Suppressor macrophage treated with lipopolysaccharide for 4 hours (primary cell): ENCODE data around the gene KLHL26.

ENCODE experiments used
- DNase-seq: peaks from one replicate; pipeline ENCODE4 v3.0.0-alpha.2; 2020

The KLHL26 gene

GRCh38 chr19:18613589-18614234 is 23.1 kb upstream of the KLHL26 start:
- DNase-seq = no peak

DNA sequence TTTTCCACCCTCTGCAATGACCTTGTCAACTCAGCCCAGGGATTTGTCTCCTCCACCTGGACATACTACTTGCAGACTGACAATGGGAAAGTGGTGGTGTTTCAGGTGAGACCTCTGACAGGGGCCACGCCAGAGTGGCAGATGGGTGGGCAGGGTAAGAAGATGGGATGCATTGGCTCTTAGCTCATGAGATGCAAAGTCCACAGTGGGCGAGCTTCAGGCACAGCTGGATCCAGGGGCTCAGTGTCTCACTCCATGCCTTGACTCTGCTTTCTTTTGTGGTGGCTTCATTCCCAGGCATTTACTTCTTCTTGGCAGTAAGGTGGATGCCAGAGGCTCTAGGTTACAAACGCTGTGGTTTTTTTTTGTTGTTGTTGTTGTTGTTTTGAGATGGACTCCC is 20.8 kb upstream of the KLHL26 start:
- no peak for DNase-seq

- DNase-seq = no peak
Measured at GRCh38 chr19:18617562-18617961, 19.3 kb upstream of the KLHL26 start.

DNA sequence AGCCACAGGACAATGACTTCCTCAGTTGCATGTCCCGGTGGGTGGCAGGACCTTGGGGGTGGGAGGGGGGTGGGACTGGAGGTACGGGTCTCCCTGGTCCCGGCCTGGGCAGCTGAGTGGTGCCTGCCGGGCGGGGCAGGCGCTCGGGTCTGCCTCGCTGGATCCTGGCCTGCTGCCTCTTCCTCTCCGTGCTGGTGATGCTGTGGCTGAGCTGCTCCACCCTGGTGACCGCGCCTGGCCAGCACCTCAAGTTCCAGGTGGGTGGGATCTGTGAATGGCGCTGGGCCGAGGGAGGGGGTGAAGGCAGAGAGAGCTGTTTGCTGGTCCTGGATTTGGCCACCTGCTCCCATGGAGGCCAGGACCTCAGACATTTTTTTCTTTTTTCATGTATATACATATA is 18.6 kb upstream of the KLHL26 start:
- no peak for DNase-seq

DNA sequence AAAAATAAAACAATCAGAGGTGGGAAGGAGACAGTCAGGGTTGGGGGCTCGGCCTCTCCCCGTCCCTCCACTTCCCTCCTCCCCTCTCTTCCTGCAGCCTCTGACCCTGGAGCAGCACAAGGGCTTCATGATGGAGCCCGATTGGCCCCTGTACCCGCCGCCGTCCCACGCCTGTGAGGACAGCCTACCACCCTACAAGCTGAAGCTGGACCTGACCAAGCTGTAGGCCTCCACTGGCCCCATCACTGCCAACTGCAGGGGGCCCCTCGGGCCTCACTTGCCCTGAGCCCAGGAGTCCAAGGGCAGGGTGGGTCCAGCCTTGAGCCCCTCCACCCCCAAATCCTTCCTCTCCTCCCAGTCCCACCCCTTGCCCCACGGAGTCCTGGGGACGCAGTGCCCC is 16.5 kb upstream of the KLHL26 start:
- DNase-seq = no peak

DNA sequence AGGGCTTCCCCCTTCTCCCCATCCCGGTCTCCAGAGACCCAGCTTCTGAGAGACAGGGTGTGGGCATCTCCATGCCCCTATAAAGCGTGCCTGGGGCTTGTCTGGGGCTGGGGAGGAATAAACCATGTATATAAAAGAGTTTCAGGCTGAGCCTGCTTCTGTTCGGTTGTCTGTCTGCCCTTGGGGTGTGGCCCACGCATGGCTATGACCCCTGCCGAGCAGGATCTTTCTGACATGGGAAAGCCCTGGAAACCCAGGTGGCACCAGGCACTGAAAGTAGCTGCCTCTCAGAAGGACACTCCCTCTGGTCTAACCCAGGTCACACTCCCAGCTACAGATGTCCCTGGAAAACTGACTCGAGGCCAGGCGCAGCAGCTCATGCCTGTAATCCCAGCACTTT is 15.9 kb upstream of the KLHL26 start:
- DNase-seq = no peak

- no peak for DNase-seq
Measured at GRCh38 chr19:18626906-18627305, 9.9 kb upstream of the KLHL26 start.

DNA sequence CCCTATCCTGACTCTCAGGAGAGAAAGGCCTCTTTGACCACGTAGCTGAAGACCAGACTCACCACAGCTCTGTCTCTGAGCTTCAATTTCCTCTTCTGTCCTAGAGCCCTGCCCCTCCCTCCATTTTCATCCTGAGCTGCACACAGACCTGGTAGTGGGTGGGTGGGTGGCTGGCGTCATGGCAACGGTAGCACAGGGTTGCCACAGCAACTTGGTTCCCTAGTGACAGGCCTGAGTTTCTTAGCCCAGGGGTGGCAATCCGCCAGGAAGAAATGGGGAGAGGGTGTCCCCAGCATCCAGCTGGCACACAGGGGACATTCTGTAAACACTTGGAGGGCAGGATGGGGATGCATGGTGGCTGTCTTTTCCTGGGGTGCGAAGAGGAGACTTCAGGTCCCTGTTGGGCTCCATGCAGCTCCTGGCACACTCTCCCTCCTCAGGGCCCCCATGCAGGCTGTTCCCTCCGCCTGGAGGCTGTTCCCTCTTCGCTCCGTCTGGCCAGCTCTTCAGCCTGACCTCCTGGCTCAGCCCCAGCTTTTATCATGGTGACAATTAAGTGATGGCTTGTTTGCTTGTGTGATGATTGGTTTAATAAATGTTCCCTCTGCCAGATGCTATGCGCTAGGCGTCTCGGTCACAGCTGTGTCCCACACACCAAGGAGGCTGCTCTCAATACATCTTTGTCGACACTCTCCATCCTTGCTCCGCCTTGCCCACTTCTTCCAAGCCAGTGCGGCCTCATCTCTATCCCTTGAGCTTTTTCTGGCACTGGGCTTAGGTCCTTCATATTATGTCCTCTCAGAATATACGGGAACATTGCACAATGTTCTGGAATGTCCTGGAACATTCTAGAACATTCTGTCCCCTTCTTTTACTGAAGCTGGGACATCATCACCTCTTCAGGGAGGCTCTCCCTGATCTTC is 7.4 kb upstream of the KLHL26 start:
- no peak for DNase-seq

- DNase-seq = no peak
Measured at GRCh38 chr19:18633321-18633720, 3.5 kb upstream of the KLHL26 start.

DNA sequence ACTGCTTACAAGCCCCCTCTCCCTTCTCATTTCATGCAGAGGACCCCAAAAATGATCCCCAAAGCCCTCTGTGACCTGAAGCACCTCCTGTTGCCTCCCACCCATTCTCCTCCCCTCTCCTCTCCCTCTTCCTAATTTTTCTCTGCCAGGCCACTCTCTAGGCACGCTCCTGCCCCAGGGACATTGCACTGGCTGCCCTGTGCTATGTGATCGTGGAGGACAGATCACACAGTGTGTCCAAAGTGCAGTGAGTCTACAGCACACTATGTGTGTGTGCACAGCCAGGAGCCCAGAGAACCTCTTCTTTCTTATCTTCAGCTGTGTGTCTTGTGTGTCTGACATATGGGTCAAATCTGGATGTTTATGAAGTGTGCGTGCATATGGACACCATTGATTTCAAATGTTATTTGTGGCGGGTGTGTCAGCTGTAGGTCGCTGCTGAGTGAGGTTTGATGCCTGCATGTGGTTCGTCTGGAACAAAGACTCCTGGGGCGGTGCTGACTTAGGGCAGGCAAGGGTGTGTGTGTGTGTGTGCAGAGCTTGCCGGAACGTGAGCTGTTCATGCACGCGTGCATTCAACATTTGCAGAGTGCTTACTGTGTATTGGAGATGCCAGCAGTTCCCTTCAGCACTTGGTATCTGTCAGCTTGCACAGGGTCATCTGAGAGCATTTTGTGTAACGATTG is 2.1 kb upstream of the KLHL26 start:
- DNase-seq = no peak

DNA sequence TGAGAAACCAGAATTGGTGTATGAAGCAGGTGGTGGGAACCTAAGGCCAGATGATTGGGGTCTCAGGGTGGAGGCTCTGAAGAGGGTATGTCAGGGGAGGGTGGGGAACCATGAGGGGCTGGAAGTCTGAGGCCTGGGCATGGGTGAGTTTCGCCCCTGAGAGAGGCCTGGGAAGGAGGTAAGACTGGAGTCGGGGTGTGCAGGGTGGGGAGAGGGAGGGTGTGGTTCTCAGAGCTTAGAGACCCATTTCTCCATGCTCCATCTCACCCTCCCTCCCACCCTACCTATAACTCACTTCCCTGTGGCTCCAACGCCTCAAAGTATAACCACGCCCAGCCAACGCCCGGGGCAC is 1.0 kb upstream of the KLHL26 start:
- DNase-seq = no peak

- DNase-seq = peak; percentile 100
Measured at GRCh38 chr19:18636183-18636968, 452 bp upstream of the KLHL26 start.

GRCh38 chr19:18637673-18638630 is 1.1 kb downstream of the KLHL26 start:
- no peak for DNase-seq

DNA sequence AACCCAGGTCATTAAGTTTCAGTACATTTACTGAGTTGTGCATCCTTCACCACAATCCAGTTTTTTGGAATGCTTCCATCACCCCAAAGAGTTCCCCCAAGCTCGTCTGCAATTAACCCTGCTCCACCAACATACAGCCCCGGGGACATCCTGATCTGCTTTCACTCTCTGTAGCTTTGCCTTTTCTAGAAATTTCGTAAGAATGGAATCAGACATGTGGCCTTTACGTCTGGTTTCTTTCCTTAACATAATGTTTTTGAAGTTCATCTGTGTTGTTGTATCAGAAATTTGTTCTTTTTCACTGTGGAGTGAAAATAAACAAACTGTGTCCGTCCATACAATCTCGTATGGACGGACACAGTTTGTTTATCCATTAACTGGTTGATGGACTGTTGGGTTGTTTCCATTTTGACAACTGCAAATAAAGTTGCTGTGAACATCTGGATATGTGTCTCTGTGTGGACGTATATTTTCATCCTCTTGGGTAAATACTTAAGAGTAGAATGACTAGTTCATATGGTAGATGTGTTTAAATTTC is 2.9 kb downstream of the KLHL26 start:
- DNase-seq = no peak

DNA sequence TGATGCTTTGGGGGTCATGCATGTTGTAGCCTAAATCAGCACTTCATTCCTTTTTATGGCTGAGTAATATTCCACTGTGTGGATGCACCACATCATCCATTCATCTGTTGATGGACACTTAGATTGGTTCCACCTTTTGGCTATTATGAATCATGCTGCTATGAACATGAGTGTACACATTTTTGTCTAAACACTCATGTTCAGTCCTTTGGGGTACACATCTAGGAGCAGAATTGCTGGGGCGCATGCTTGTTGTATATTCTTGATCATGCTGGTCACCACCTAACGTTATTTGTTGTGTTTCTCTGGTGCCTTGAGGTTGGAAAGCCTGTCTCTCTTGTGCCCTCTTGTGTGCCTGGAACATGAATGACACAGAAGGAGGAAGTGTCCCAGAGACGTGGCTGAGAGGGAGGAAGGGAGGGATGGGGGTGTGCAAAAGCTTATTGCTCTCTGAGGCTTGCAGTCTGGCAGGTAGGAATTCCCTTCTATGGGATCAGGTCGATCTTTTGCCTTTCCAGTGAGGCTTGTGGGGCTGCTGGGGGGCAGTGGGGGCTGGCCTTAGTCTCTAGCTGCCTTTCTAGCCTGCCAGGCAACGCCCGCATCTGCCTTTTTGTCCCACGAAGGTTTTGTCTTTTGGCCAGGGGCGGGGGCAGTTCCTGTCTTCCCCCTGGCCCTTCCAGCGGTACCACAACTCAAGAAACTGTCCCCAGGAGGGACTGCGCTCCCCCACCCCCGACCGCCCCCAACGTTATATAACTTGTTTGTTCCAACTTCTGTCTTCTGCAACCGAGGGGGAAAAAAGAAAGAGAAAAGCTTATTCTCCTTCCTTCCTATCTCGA is 7.6 kb downstream of the KLHL26 start:
- peak; percentile 67 for DNase-seq

DNA sequence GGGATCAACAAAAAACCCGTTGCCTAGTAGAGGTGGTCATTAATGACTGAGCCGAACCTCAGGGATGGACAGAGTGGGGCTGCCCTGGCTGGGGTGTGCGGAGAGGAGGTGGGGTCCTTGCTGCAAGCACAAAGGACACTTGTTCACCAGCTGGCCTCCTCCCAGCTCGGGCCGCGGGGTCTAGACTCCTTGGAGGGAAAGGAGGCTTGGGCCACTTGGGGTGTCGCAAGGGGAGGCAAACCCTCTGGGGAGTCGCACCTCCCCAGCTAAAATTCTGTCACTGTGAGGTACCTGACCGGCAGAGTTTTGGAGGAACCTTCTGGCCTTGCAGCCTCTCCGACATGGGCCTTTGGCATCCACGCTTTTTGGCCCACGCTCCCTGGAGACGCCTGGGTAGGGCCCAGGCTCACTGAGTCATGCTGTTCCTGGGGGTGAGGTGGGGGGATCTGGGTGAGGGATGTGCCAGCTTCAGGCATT is 8.2 kb downstream of the KLHL26 start:
- no peak for DNase-seq

DNA sequence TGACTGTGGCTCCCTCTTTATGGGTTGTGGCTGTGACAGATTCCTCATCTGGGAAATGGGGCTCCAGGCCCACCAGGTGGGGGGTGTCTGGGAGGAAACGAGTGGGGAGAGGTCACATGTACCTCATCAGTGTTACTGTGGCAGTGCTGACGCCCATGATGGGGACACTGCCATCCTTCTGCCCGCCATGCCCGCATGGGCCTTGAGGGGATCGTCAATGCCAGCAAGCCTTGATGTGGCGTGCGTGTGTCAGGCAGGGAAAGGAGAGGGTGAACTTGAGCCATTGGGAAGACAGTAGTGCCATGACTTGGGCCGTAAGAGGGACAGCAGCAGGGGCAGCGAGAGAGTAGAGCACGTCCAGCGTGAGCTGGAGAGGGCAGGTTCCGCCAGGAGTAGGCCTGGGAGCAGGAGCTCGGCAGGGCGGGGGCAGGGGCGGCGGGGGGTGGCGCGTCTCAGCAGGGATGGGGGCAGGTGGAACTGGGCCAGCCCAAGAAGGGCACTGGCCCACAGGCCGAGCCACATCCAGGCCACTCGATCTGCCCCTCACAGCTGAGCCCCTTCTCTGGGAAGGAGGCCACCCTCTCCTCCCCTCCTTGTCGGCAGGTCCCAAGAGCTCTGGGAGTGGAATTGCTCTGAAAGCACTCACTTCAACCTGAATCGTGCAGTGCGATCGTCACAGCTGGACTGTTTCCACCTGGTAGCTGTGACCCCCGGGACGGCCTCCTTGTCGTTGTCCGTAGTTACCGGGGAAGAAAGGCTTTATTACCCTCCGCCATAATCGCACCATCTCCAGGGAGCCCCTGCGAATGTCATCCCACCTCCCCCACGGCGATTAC is 9.9 kb downstream of the KLHL26 start:
- DNase-seq = no peak

- no peak for DNase-seq
Measured at GRCh38 chr19:18647371-18647767, 10.5 kb downstream of the KLHL26 start.

GRCh38 chr19:18647807-18648206 is 11.0 kb downstream of the KLHL26 start:
- no peak for DNase-seq

- no peak for DNase-seq
Measured at GRCh38 chr19:18648973-18649315, 12.1 kb downstream of the KLHL26 start.
